ENCODE data around the gene NOP10.
A peak's percentile ranks its signal among the peaks of the same experiment; 100 is the strongest.

NOP10 gene

GRCh38 chr15:34341381-34342212 lies 1.3 kb downstream of the NOP10 start:
- Histone ChIP-seq H3K9me2 (ENCODE audit: low read depth, low read length) (no peaks in the 10 kb centered on the region), H3K9me3 (ENCODE audit: low read length) (no peaks in the 10 kb centered on the region), H3F3A (ENCODE audit: insufficient read depth, low read length) (0 out of 2 replicates have a peak, but pooled peaks cover 3% of the 10 kb centered on the region), H3K36me3 (ENCODE audit: insufficient read depth, low read length) (peaks cover 21% of the 10 kb centered on the region), H3K4me1 (ENCODE audit: insufficient read depth, low read length, severe bottlenecking) (peaks cover 22% of the 10 kb centered on the region), H3K4me3 (ENCODE audit: low read depth, low read length, poor library complexity, severe bottlenecking) (peak overlapping the region; percentile 79), H3K27me3 (ENCODE audit: insufficient read depth, low read length) (no peaks in the 10 kb centered on the region; the same call in 1 of the 2 replicates), H3K4me2 (ENCODE audit: low read length) (peak overlapping the region; percentile 36), H3K79me2 (ENCODE audit: insufficient read depth, low read length) (peaks cover 7% of the 10 kb centered on the region), H2AFZ (ENCODE audit: low read length) (no peak overlapping the region), H3K9ac (ENCODE audit: low read length) (no peak overlapping the region), H3K27ac (ENCODE audit: low read depth, low read length, poor library complexity, severe bottlenecking) (no peak overlapping the region), H4K20me1 (ENCODE audit: insufficient read depth, low read length) (no peaks in the 10 kb centered on the region)
- TF ChIP-seq, protein P1, sequence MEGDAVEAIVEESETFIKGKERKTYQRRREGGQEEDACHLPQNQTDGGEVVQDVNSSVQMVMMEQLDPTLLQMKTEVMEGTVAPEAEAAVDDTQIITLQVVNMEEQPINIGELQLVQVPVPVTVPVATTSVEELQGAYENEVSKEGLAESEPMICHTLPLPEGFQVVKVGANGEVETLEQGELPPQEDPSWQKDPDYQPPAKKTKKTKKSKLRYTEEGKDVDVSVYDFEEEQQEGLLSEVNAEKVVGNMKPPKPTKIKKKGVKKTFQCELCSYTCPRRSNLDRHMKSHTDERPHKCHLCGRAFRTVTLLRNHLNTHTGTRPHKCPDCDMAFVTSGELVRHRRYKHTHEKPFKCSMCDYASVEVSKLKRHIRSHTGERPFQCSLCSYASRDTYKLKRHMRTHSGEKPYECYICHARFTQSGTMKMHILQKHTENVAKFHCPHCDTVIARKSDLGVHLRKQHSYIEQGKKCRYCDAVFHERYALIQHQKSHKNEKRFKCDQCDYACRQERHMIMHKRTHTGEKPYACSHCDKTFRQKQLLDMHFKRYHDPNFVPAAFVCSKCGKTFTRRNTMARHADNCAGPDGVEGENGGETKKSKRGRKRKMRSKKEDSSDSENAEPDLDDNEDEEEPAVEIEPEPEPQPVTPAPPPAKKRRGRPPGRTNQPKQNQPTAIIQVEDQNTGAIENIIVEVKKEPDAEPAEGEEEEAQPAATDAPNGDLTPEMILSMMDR (IDR thresholded peaks at IDR 0.05; ENCODE audit: low read length): no peak
- TF ChIP-seq EZH2 (IDR thresholded peaks at IDR 0.05; ENCODE audit: borderline replicate concordance, low read length): no peak

DNA sequence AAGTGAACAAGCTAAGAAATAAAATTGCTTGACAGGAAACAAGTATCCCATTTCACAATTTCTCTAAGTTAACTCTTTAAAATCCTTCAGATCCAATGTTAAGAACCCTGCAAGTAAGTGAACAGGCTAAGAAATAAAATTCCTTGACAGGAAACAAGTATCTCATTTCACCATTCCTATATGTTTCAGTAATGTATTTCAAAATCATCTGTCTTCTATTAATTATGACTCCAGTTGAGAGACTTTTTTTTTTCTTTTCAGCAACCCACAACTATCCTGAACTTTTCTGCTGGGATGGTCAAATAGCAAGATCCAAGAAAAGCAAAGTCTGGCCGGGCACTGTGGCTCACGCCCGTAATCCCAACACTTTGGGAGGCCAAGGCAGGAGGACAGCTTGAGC lies 3.0 kb downstream of the NOP10 start:
- peaks cover 38% of the 10 kb centered on the region for H3K4me1 ChIP-seq (ENCODE audit: insufficient read depth, low read length, severe bottlenecking)
- H3K79me2 ChIP-seq (ENCODE audit: insufficient read depth, low read length): peaks cover 7% of the 10 kb centered on the region

DNA sequence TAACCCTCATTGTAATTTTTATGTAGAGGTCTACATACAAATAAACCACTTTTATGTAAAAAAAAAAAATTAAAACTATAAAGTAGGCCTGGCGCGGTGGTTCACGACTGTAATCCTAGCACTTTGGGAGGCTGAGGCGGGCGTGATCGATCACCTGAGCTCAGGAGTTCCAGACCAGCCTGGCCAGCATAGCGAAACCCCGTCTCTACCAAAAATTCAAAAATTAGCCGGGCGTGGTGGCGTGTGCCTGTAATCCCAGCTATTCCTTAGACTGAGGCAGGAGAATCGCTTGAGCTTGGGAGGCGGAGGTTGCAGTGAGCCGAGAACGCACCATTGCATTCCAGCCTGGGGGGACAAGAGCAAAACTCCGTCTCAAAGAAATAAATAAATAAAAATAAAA lies 4.6 kb downstream of the NOP10 start:
- Histone ChIP-seq H3K9me3 (ENCODE audit: low read length) (no peaks in the 10 kb centered on the region), H3K9ac (ENCODE audit: low read length) (peak overlapping the region; percentile 61; the same call in 1 of the 2 replicates), H4K20me1 (ENCODE audit: insufficient read depth, low read length) (no peaks in the 10 kb centered on the region), H3K4me2 (ENCODE audit: low read length) (peak overlapping the region; percentile 94), H3K27me3 (ENCODE audit: insufficient read depth, low read length) (no peaks in the 10 kb centered on the region), H3K79me2 (ENCODE audit: insufficient read depth, low read length) (peaks cover 7% of the 10 kb centered on the region), H3K4me1 (ENCODE audit: insufficient read depth, low read length, severe bottlenecking) (peaks cover 40% of the 10 kb centered on the region), H3K27ac (ENCODE audit: low read depth, low read length, poor library complexity, severe bottlenecking) (no peak overlapping the region), H3K36me3 (ENCODE audit: insufficient read depth, low read length) (peaks cover 21% of the 10 kb centered on the region), H3F3A (ENCODE audit: insufficient read depth, low read length) (0 out of 2 replicates have a peak, but pooled peaks cover 3% of the 10 kb centered on the region), H3K9me2 (ENCODE audit: low read depth, low read length) (no peaks in the 10 kb centered on the region), H2AFZ (ENCODE audit: low read length) (no peak overlapping the region), H3K4me3 (ENCODE audit: low read depth, low read length, poor library complexity, severe bottlenecking) (peak overlapping the region; percentile 83)
- TF ChIP-seq, protein P1 (IDR thresholded peaks at IDR 0.05; ENCODE audit: low read length): no peak
- TF ChIP-seq EZH2 (IDR thresholded peaks at IDR 0.05; ENCODE audit: borderline replicate concordance, low read length): no peak

More for the DNA sequence above, 3.0 kb downstream of the NOP10 start:
- Histone ChIP-seq H4K20me1 (ENCODE audit: insufficient read depth, low read length) (no peaks in the 10 kb centered on the region), H3K36me3 (ENCODE audit: insufficient read depth, low read length) (peaks cover 21% of the 10 kb centered on the region), H3K27ac (ENCODE audit: low read depth, low read length, poor library complexity, severe bottlenecking) (no peak overlapping the region), H3K4me2 (ENCODE audit: low read length) (no peak overlapping the region), H3K9me3 (ENCODE audit: low read length) (no peaks in the 10 kb centered on the region), H2AFZ (ENCODE audit: low read length) (no peak overlapping the region), H3K27me3 (ENCODE audit: insufficient read depth, low read length) (no peaks in the 10 kb centered on the region), H3F3A (ENCODE audit: insufficient read depth, low read length) (0 out of 2 replicates have a peak, but pooled peaks cover 3% of the 10 kb centered on the region), H3K9me2 (ENCODE audit: low read depth, low read length) (no peaks in the 10 kb centered on the region), H3K4me3 (ENCODE audit: low read depth, low read length, poor library complexity, severe bottlenecking) (no peak overlapping the region), H3K9ac (ENCODE audit: low read length) (no peak overlapping the region)
- no peak for TF ChIP-seq EZH2 (IDR thresholded peaks at IDR 0.05; ENCODE audit: borderline replicate concordance, low read length)
- TF ChIP-seq, protein P1 (IDR thresholded peaks at IDR 0.05; ENCODE audit: low read length): no peak
